ENCODE data around the gene CCDC171. TPM values are rescaled to one million over a fixed set of nuclear protein-coding genes. Genes with fewer than 3 reads are reported as not detected.

The CCDC171 gene
- total RNA-seq, 2 donors from 2014 or later: 4.3 to 6.4 TPM

DNA sequence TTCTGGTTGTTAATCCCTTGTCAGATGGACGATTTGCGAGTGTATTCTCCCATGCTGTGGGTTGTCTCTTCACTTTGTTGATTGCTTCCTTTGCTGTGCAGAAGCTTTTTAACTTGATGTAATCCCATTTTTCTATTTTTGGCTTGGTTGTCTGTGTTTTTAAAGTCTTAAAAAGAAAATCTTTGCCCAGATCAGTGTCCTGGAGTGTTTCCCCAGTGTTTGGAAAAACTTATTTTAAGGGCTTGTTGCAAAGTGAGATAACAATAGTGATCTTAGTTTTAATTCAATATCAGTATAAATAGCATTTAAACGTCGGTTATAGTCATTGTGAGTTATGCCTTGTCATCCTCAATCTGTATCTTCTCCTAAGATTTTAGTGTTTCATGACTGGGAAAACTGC is 329.5 kb downstream of the CCDC171 start:
- DNase-seq (ENCODE audit: low spot score): no peak
- H3K27ac ChIP-seq: no peak overlapping the region
- no peak for TF ChIP-seq CTCF (IDR thresholded peaks at IDR 0.05)
- no peaks in the 10 kb centered on the region for H3K27me3 ChIP-seq (replicated peaks; ENCODE audit: insufficient read depth)
- no peak overlapping the region for H3K4me3 ChIP-seq
- no peak for ATAC-seq (ENCODE audit: insufficient number of reproducible peaks, low FRiP score, low read depth)
- H3K36me3 ChIP-seq: no peaks in the 10 kb centered on the region
- H3K9me3 ChIP-seq: no peaks in the 10 kb centered on the region
- H3K4me1 ChIP-seq (ENCODE audit: control insufficient read depth in 1 of 2, low read depth in 2 of 2): no peaks in the 10 kb centered on the region

DNA sequence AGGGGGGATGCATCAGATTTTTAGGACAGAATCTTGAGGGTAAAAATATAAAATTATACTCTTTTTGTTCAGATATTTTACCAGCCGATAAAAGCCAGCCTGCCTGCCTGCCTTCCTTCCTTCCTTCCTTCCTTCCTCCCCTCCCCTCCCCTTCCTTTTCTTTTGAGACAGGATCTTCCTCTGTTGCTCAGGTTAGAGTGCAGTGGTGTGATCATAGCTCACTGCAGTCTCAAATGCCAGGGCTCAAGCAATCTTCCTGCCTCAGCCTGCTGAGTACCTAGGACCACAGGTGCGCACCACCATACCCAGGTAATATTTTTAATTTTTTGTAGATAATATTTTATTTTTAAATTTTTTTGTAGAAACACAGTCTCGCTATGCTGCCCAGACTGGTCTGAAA is 330.0 kb downstream of the CCDC171 start:
- Histone ChIP-seq H3K36me3 (no peaks in the 10 kb centered on the region), H3K4me3 (no peak overlapping the region), H3K27ac (no peak overlapping the region), H3K4me1 (ENCODE audit: control insufficient read depth in 1 of 2, low read depth in 2 of 2) (no peaks in the 10 kb centered on the region), H3K27me3 (replicated peaks; ENCODE audit: insufficient read depth) (no peaks in the 10 kb centered on the region), H3K9me3 (no peaks in the 10 kb centered on the region)
- ATAC-seq (ENCODE audit: insufficient number of reproducible peaks, low FRiP score, low read depth) (no peak), DNase-seq (ENCODE audit: low spot score) (no peak)
- no peak for TF ChIP-seq CTCF (IDR thresholded peaks at IDR 0.05)

GRCh38 chr9:15885464-15885863 is 332.6 kb downstream of the CCDC171 start:
- Histone ChIP-seq H3K27me3 (replicated peaks; ENCODE audit: insufficient read depth) (no peaks in the 10 kb centered on the region), H3K4me3 (no peak overlapping the region), H3K4me1 (ENCODE audit: control insufficient read depth in 1 of 2, low read depth in 2 of 2) (no peaks in the 10 kb centered on the region), H3K9me3 (no peaks in the 10 kb centered on the region), H3K27ac (no peak overlapping the region), H3K36me3 (no peaks in the 10 kb centered on the region)
- no peak for DNase-seq (ENCODE audit: low spot score)
- no peak for TF ChIP-seq CTCF (IDR thresholded peaks at IDR 0.05)
- no peak for ATAC-seq (ENCODE audit: insufficient number of reproducible peaks, low FRiP score, low read depth)

DNA sequence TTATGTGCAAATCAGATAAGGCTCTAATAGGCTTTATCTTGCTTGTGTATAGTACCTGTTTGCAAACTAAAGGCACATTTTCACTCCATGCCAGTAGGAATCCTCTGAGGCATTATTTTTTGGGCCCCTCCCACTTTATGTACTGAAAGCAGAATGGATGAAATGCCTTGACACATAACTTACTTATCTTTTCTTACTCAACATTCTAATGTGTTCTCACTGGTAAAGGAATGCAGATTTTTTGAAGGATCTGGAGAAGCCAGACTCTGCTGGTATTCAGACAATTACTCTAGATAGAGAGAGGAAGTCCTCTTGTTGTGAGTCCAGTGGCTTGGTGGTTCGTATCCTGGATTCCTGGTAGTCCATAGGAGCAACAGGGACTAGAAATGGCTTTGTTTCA is 336.7 kb downstream of the CCDC171 start:
- Histone ChIP-seq H3K4me1 (ENCODE audit: control insufficient read depth in 1 of 2, low read depth in 2 of 2) (no peaks in the 10 kb centered on the region), H3K4me3 (no peak overlapping the region), H3K27me3 (replicated peaks; ENCODE audit: insufficient read depth) (no peaks in the 10 kb centered on the region), H3K36me3 (no peaks in the 10 kb centered on the region), H3K9me3 (peaks cover 7% of the 10 kb centered on the region), H3K27ac (no peak overlapping the region)
- DNase-seq (ENCODE audit: low spot score) (no peak), ATAC-seq (ENCODE audit: insufficient number of reproducible peaks, low FRiP score, low read depth) (no peak)
- no peak for TF ChIP-seq CTCF (IDR thresholded peaks at IDR 0.05)

DNA sequence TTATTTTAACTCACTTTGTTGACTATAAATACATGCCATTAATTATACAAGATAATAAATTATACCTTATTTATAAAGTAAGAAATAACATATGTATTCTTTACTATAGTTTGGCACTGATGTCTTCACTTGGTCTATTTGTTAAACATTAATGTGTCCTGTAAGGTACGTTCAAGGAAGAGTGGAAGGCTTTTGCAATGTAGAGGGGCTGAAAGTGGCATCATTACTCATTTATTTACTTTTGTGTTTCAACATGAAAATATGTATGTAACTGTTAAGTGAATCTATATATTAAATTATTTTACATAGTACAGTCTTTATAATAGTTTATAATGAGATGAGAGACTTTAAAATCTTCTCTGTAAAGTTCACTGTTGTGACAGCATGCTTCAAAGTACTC is 348.7 kb downstream of the CCDC171 start:
- H3K27ac ChIP-seq: no peak overlapping the region
- H3K9me3 ChIP-seq: peaks cover 12% of the 10 kb centered on the region
- no peaks in the 10 kb centered on the region for H3K27me3 ChIP-seq (replicated peaks; ENCODE audit: insufficient read depth)
- H3K4me3 ChIP-seq: no peak overlapping the region
- ATAC-seq (ENCODE audit: insufficient number of reproducible peaks, low FRiP score, low read depth) (no peak), DNase-seq (ENCODE audit: low spot score) (no peak)
- no peak for TF ChIP-seq CTCF (IDR thresholded peaks at IDR 0.05)
- no peaks in the 10 kb centered on the region for H3K4me1 ChIP-seq (ENCODE audit: control insufficient read depth in 1 of 2, low read depth in 2 of 2)
- H3K36me3 ChIP-seq: no peaks in the 10 kb centered on the region
